HCT116 (cell line): ENCODE results near the gene KIRREL3.

Source experiments
- CTCF ChIP-seq, 3 experiments: fragments of 200-600 bp in 1 of 3; sonication (generic) in 1 of 3; IDR thresholded peaks in 2 of 3; conservative IDR thresholded peaks in 1 of 3; 2 replicates each; pipeline ENCODE4 v1.5.1; 2012 to 2017; ENCODE audit warnings: low read depth in 2 of 3, low read length in 2 of 3, antibody characterized with exemption in 1 of 3, borderline replicate concordance in 1 of 3, control low read depth in 1 of 3, mild to moderate bottlenecking in 1 of 3, mixed read lengths in 1 of 3, mixed run types in 1 of 3, moderate library complexity in 1 of 3; ENCODE audit not compliant: insufficient read depth in 1 of 3
- POLR2A ChIP-seq: IDR thresholded peaks from 2 replicates; pipeline ENCODE4 v1.7.0; 2011; ENCODE audit warnings: borderline replicate concordance; ENCODE audit not compliant: insufficient read depth, insufficient read length; ENCODE audit errors: extremely low read depth
- ZBTB33 ChIP-seq: IDR thresholded peaks from 2 replicates; pipeline ENCODE4 v1.6.1; 2011; ENCODE audit warnings: mild to moderate bottlenecking, low read length, moderate library complexity; ENCODE audit not compliant: insufficient replicate concordance; ENCODE audit errors: extremely low read depth

GRCh38 chr11:126511475-126512115, 489.0 kb downstream of the KIRREL3 start:
- TF ChIP-seq CTCF (IDR thresholded peaks at IDR 0.05 in 2 of 3, conservative IDR thresholded peaks at IDR 0.05 in 1 of 3; ENCODE audit: borderline replicate concordance in 1 of 3, insufficient read depth in 1 of 3, low read depth in 2 of 3, low read length in 2 of 3) (no peak), POLR2A (no peak), ZBTB33 (no peak)
